Measurements from ENCODE around the gene WHRN. TPM values are rescaled to one million over a fixed set of nuclear protein-coding genes. Genes with fewer than 3 reads are reported as not detected.

Gene WHRN
- total RNA-seq, 1 donor from 2014 or later: 2.9 TPM

GRCh38 chr9:114424126-114424525, 81.1 kb downstream of the WHRN start:
- intact Hi-C loops (cut with micrococcal nuclease): no loop called here
- H3K27ac Mint-ChIP-seq: no peak overlapping the region

GRCh38 chr9:114423181-114423580, 82.1 kb downstream of the WHRN start:
- H3K27ac Mint-ChIP-seq: no peak overlapping the region
- no peaks in the 10 kb centered on the region for H3K4me1 Mint-ChIP-seq (ENCODE audit: low read depth)
- H3K4me3 Mint-ChIP-seq (ENCODE audit: low read depth): no peak overlapping the region
- no peaks in the 10 kb centered on the region for H3K27me3 Mint-ChIP-seq (ENCODE audit: low read depth)
- DNase-seq (ENCODE audit: low spot score): no peak
- H3K9me3 Mint-ChIP-seq: no peaks in the 10 kb centered on the region
- intact Hi-C loops (cut with micrococcal nuclease): no loop called here
- no peaks in the 10 kb centered on the region for H3K36me3 Mint-ChIP-seq (ENCODE audit: low read depth)

More at GRCh38 chr9:114424126-114424525, 81.1 kb downstream of the WHRN start:
- H3K27me3 Mint-ChIP-seq (ENCODE audit: low read depth): peaks cover 3% of the 10 kb centered on the region
- H3K9me3 Mint-ChIP-seq: no peaks in the 10 kb centered on the region
- no peaks in the 10 kb centered on the region for H3K4me1 Mint-ChIP-seq (ENCODE audit: low read depth)
- H3K36me3 Mint-ChIP-seq (ENCODE audit: low read depth): no peaks in the 10 kb centered on the region
- no peak overlapping the region for H3K4me3 Mint-ChIP-seq (ENCODE audit: low read depth)
- DNase-seq (ENCODE audit: low spot score): no peak

GRCh38 chr9:114421147-114421546, 84.1 kb downstream of the WHRN start:
- no peak overlapping the region for H3K4me3 Mint-ChIP-seq (ENCODE audit: low read depth)
- H3K36me3 Mint-ChIP-seq (ENCODE audit: low read depth): no peaks in the 10 kb centered on the region
- no peak for DNase-seq (ENCODE audit: low spot score)
- H3K4me1 Mint-ChIP-seq (ENCODE audit: low read depth): no peaks in the 10 kb centered on the region
- no peak overlapping the region for H3K27ac Mint-ChIP-seq
- intact Hi-C loops (cut with micrococcal nuclease): no loop called here
- H3K9me3 Mint-ChIP-seq: no peaks in the 10 kb centered on the region
- no peaks in the 10 kb centered on the region for H3K27me3 Mint-ChIP-seq (ENCODE audit: low read depth)

- Mint-ChIP-seq H3K27me3 (ENCODE audit: low read depth) (no peaks in the 10 kb centered on the region), H3K4me3 (ENCODE audit: low read depth) (no peak overlapping the region), H3K9me3 (no peaks in the 10 kb centered on the region), H3K36me3 (ENCODE audit: low read depth) (no peaks in the 10 kb centered on the region), H3K4me1 (ENCODE audit: low read depth) (no peaks in the 10 kb centered on the region), H3K27ac (no peak overlapping the region)
- no peak for DNase-seq (ENCODE audit: low spot score)
- intact Hi-C loops (cut with micrococcal nuclease): no loop called here
These were observed 85.5 kb downstream of the WHRN start for GRCh38 chr9:114419796-114420195.

GRCh38 chr9:114418053-114418452, 87.2 kb downstream of the WHRN start:
- Mint-ChIP-seq H3K4me3 (ENCODE audit: low read depth) (no peak overlapping the region), H3K27ac (no peak overlapping the region), H3K9me3 (no peaks in the 10 kb centered on the region), H3K27me3 (ENCODE audit: low read depth) (no peaks in the 10 kb centered on the region), H3K4me1 (ENCODE audit: low read depth) (no peaks in the 10 kb centered on the region), H3K36me3 (ENCODE audit: low read depth) (no peaks in the 10 kb centered on the region)
- intact Hi-C loops (cut with micrococcal nuclease): no loop called here
- DNase-seq (ENCODE audit: low spot score): no peak

- Mint-ChIP-seq H3K4me1 (ENCODE audit: low read depth) (no peaks in the 10 kb centered on the region), H3K36me3 (ENCODE audit: low read depth) (no peaks in the 10 kb centered on the region), H3K9me3 (no peaks in the 10 kb centered on the region), H3K27ac (no peak overlapping the region), H3K27me3 (ENCODE audit: low read depth) (no peaks in the 10 kb centered on the region), H3K4me3 (ENCODE audit: low read depth) (no peak overlapping the region)
- intact Hi-C loops (cut with micrococcal nuclease): no loop called here
- DNase-seq (ENCODE audit: low spot score): no peak
These were observed 87.8 kb downstream of the WHRN start for GRCh38 chr9:114417511-114417910.

GRCh38 chr9:114416906-114417305, 88.4 kb downstream of the WHRN start:
- no peak for DNase-seq (ENCODE audit: low spot score)
- Mint-ChIP-seq H3K27me3 (ENCODE audit: low read depth) (no peaks in the 10 kb centered on the region), H3K4me3 (ENCODE audit: low read depth) (no peak overlapping the region), H3K4me1 (ENCODE audit: low read depth) (no peaks in the 10 kb centered on the region), H3K9me3 (no peaks in the 10 kb centered on the region), H3K36me3 (ENCODE audit: low read depth) (no peaks in the 10 kb centered on the region), H3K27ac (no peak overlapping the region)
- intact Hi-C loops (cut with micrococcal nuclease): no loop called here

- Mint-ChIP-seq H3K36me3 (ENCODE audit: low read depth) (no peaks in the 10 kb centered on the region), H3K4me1 (ENCODE audit: low read depth) (no peaks in the 10 kb centered on the region), H3K4me3 (ENCODE audit: low read depth) (no peak overlapping the region), H3K27ac (no peak overlapping the region), H3K27me3 (ENCODE audit: low read depth) (no peaks in the 10 kb centered on the region), H3K9me3 (no peaks in the 10 kb centered on the region)
- DNase-seq (ENCODE audit: low spot score): no peak
- intact Hi-C loops (cut with micrococcal nuclease): no loop called here
These were observed 89.0 kb downstream of the WHRN start for GRCh38 chr9:114416290-114416689.

GRCh38 chr9:114414346-114414745, 90.9 kb downstream of the WHRN start:
- Mint-ChIP-seq H3K36me3 (ENCODE audit: low read depth) (no peaks in the 10 kb centered on the region), H3K27ac (no peak overlapping the region), H3K27me3 (ENCODE audit: low read depth) (no peaks in the 10 kb centered on the region), H3K4me3 (ENCODE audit: low read depth) (no peak overlapping the region), H3K4me1 (ENCODE audit: low read depth) (no peaks in the 10 kb centered on the region), H3K9me3 (no peaks in the 10 kb centered on the region)
- no peak for DNase-seq (ENCODE audit: low spot score)
- intact Hi-C loops (cut with micrococcal nuclease): no loop called here

- Mint-ChIP-seq H3K36me3 (ENCODE audit: low read depth) (no peaks in the 10 kb centered on the region), H3K9me3 (no peaks in the 10 kb centered on the region), H3K4me1 (ENCODE audit: low read depth) (no peaks in the 10 kb centered on the region), H3K27ac (no peak overlapping the region), H3K27me3 (ENCODE audit: low read depth) (no peaks in the 10 kb centered on the region), H3K4me3 (ENCODE audit: low read depth) (no peak overlapping the region)
- intact Hi-C loops (cut with micrococcal nuclease): no loop called here
- no peak for DNase-seq (ENCODE audit: low spot score)
These were observed 91.4 kb downstream of the WHRN start for GRCh38 chr9:114413861-114414301.

GRCh38 chr9:114412048-114412683, 93.1 kb downstream of the WHRN start:
- no peak for DNase-seq (ENCODE audit: low spot score)
- H3K4me1 Mint-ChIP-seq (ENCODE audit: low read depth): no peaks in the 10 kb centered on the region
- no peak overlapping the region for H3K4me3 Mint-ChIP-seq (ENCODE audit: low read depth)
- intact Hi-C loops (cut with micrococcal nuclease): no loop called here
- H3K27me3 Mint-ChIP-seq (ENCODE audit: low read depth): no peaks in the 10 kb centered on the region
- H3K9me3 Mint-ChIP-seq: no peaks in the 10 kb centered on the region
- no peaks in the 10 kb centered on the region for H3K36me3 Mint-ChIP-seq (ENCODE audit: low read depth)
- no peak overlapping the region for H3K27ac Mint-ChIP-seq

GRCh38 chr9:114411452-114411851, 93.8 kb downstream of the WHRN start:
- intact Hi-C loops (cut with micrococcal nuclease): no loop called here
- no peak for DNase-seq (ENCODE audit: low spot score)
- H3K9me3 Mint-ChIP-seq: no peaks in the 10 kb centered on the region
- H3K27ac Mint-ChIP-seq: no peak overlapping the region
- H3K27me3 Mint-ChIP-seq (ENCODE audit: low read depth): no peaks in the 10 kb centered on the region
- H3K4me1 Mint-ChIP-seq (ENCODE audit: low read depth): no peaks in the 10 kb centered on the region
- no peaks in the 10 kb centered on the region for H3K36me3 Mint-ChIP-seq (ENCODE audit: low read depth)
- H3K4me3 Mint-ChIP-seq (ENCODE audit: low read depth): no peak overlapping the region

- no peak overlapping the region for H3K27ac Mint-ChIP-seq
- no peaks in the 10 kb centered on the region for H3K36me3 Mint-ChIP-seq (ENCODE audit: low read depth)
- no peaks in the 10 kb centered on the region for H3K9me3 Mint-ChIP-seq
- DNase-seq (ENCODE audit: low spot score): no peak
- intact Hi-C loops (cut with micrococcal nuclease): no loop called here
- no peaks in the 10 kb centered on the region for H3K4me1 Mint-ChIP-seq (ENCODE audit: low read depth)
- H3K4me3 Mint-ChIP-seq (ENCODE audit: low read depth): no peak overlapping the region
- no peaks in the 10 kb centered on the region for H3K27me3 Mint-ChIP-seq (ENCODE audit: low read depth)
These were observed 94.4 kb downstream of the WHRN start for GRCh38 chr9:114410910-114411309.

- H3K4me3 Mint-ChIP-seq (ENCODE audit: low read depth): no peak overlapping the region
- peaks cover 6% of the 10 kb centered on the region for H3K4me1 Mint-ChIP-seq (ENCODE audit: low read depth)
- DNase-seq (ENCODE audit: low spot score): no peak
- H3K9me3 Mint-ChIP-seq: no peaks in the 10 kb centered on the region
- H3K36me3 Mint-ChIP-seq (ENCODE audit: low read depth): no peaks in the 10 kb centered on the region
- H3K27ac Mint-ChIP-seq: no peak overlapping the region
- no peaks in the 10 kb centered on the region for H3K27me3 Mint-ChIP-seq (ENCODE audit: low read depth)
- intact Hi-C loops (cut with micrococcal nuclease): loop anchor here (5.0 to 10.0 kb wide), 2 partner anchors 77 to 1115 kb away; no protein-coding TSS in a partner anchor
These were observed 95.4 kb downstream of the WHRN start for GRCh38 chr9:114409842-114410241.

All from activated T-helper 2 cell treated with anti-CD3 and anti-CD28 coated beads, Interferon-gamma antibody, Interleukin-2, Interleukin-4, amounts not matched to agents 10 μg/mL and 5 μg/mL and 100 μg/mL, durations not matched to agents 14 hours and 24 hours and 36 hours (primary cell).